Activated T-cell treated with anti-CD3 and anti-CD28 coated beads for 4 hours (primary cell): ENCODE data around the gene GLRX2.

Source experiments
- DNase-seq: peaks from one replicate; pipeline ENCODE4 v3.0.0-alpha.2; 2020

Gene GLRX2

GRCh38 chr1:193111641-193112090, 6.5 kb upstream of the GLRX2 start:
- DNase-seq = no peak

GRCh38 chr1:193110864-193111263, 5.7 kb upstream of the GLRX2 start:
- DNase-seq = no peak

GRCh38 chr1:193110246-193110645, 5.0 kb upstream of the GLRX2 start:
- no peak for DNase-seq

GRCh38 chr1:193109619-193110018, 4.4 kb upstream of the GLRX2 start:
- no peak for DNase-seq

- no peak for DNase-seq
These were observed 3.3 kb upstream of the GLRX2 start for GRCh38 chr1:193108471-193108870.

GRCh38 chr1:193105821-193106177, 585 bp upstream of the GLRX2 start:
- no peak for DNase-seq

GRCh38 chr1:193104502-193104906, 710 bp downstream of the GLRX2 start:
- DNase-seq = no peak

GRCh38 chr1:193103759-193104501, 1.3 kb downstream of the GLRX2 start:
- DNase-seq = no peak

- no peak for DNase-seq
These were observed 2.6 kb downstream of the GLRX2 start for GRCh38 chr1:193102662-193103061.

GRCh38 chr1:193094112-193094511, 11.1 kb downstream of the GLRX2 start:
- no peak for DNase-seq

- DNase-seq = no peak
These were observed 14.3 kb downstream of the GLRX2 start for GRCh38 chr1:193090865-193091264.

GRCh38 chr1:193087893-193088292, 17.3 kb downstream of the GLRX2 start:
- DNase-seq = no peak

GRCh38 chr1:193086342-193086741, 18.9 kb downstream of the GLRX2 start:
- no peak for DNase-seq

- no peak for DNase-seq
These were observed 20.0 kb downstream of the GLRX2 start for GRCh38 chr1:193085263-193085662.

- no peak for DNase-seq
These were observed 21.7 kb downstream of the GLRX2 start for GRCh38 chr1:193083365-193084088.

- DNase-seq = no peak
These were observed 26.0 kb downstream of the GLRX2 start for GRCh38 chr1:193079187-193079586.

- DNase-seq = no peak
These were observed 27.2 kb downstream of the GLRX2 start for GRCh38 chr1:193077991-193078390.

- DNase-seq = no peak
These were observed 34.3 kb downstream of the GLRX2 start for GRCh38 chr1:193070942-193071341.

GRCh38 chr1:193070386-193070753, 34.8 kb downstream of the GLRX2 start:
- no peak for DNase-seq

GRCh38 chr1:193069748-193070385, 35.3 kb downstream of the GLRX2 start:
- no peak for DNase-seq

- no peak for DNase-seq
These were observed 37.2 kb downstream of the GLRX2 start for GRCh38 chr1:193068013-193068412.

GRCh38 chr1:193066606-193067005, 38.6 kb downstream of the GLRX2 start:
- DNase-seq = no peak

GRCh38 chr1:193065954-193066353, 39.3 kb downstream of the GLRX2 start:
- DNase-seq = no peak
